K562 (cell line): Measurements from ENCODE around the gene MOG. TPM values are rescaled to one million over a fixed set of nuclear protein-coding genes. Genes with fewer than 3 reads are reported as not detected.

Experiments used
- ATF7 ChIP-seq: fragments of 450-650 bp; IDR thresholded peaks from 2 replicates; pipeline ENCODE4 v1.7.1; 2014; ENCODE audit warnings: mild to moderate bottlenecking, moderate library complexity
- CHD2 ChIP-seq: IDR thresholded peaks from 2 replicates; pipeline ENCODE4 v1.6.1; 2011; ENCODE audit warnings: low read depth, low read length
- GATAD2A ChIP-seq: fragments of 450-650 bp; IDR thresholded peaks from 2 replicates; pipeline ENCODE4 v1.6.1; 2017
- JUNB ChIP-seq: fragments of 450-650 bp; formaldehyde crosslinking; conservative IDR thresholded peaks from 2 replicates; pipeline ENCODE4 v1.4.0; 2020; ENCODE audit warnings: mild to moderate bottlenecking
- MXI1 ChIP-seq: IDR thresholded peaks from 2 replicates; pipeline ENCODE4 v1.6.1; 2011; ENCODE audit warnings: low read depth, mild to moderate bottlenecking, improper control_type of control experiment, low read length
- MYBL2 ChIP-seq, 2 experiments: fragments of 450-650 bp in 1 of 2; sonication (generic) in 1 of 2; formaldehyde crosslinking in 1 of 2; IDR thresholded peaks; 2 replicates each; pipeline versions ENCODE4 v1.6.1 to v1.8.1; 2017 to 2022; ENCODE audit warnings: borderline replicate concordance in 1 of 2, inconsistent platforms in 1 of 2, low read depth in 1 of 2, mild to moderate bottlenecking in 1 of 2, missing genetic modification reagents in 1 of 2, moderate library complexity in 1 of 2
- NR2C2 ChIP-seq, 2 experiments: fragments of 200-800 bp in 1 of 2; sonication (Bioruptor generic) in 1 of 2; sonication (generic) in 1 of 2; formaldehyde crosslinking in 1 of 2; IDR thresholded peaks; 2 replicates each; pipeline versions ENCODE4 v1.6.1 to v1.8.0; 2016 to 2022; ENCODE audit warnings: mild to moderate bottlenecking in 1 of 2, missing compliant biosample characterization in 1 of 2, missing genetic modification characterization in 1 of 2, missing genetic modification reagents in 1 of 2
- POLR2AphosphoS5 ChIP-seq: IDR thresholded peaks from 2 replicates; pipeline ENCODE4 v1.6.1; 2011; ENCODE audit warnings: mild to moderate bottlenecking, low read depth, low read length, moderate library complexity; ENCODE audit not compliant: control insufficient read depth, insufficient read depth
- POU5F1 ChIP-seq: fragments of 150-350 bp; IDR thresholded peaks from 2 replicates; pipeline ENCODE4 v1.6.1; 2014; ENCODE audit warnings: borderline replicate concordance, low read length, low read depth, mild to moderate bottlenecking; ENCODE audit not compliant: partially characterized antibody
- RAD21 ChIP-seq, 2 experiments: fragments of 250-450 bp in 1 of 2; fragments of 450-650 bp in 1 of 2; sonication (Bioruptor Pico) in 1 of 2; formaldehyde crosslinking in 1 of 2; IDR thresholded peaks in 1 of 2; conservative IDR thresholded peaks in 1 of 2; 2 replicates each; pipeline versions ENCODE4 v1.4.0 to v1.8.0; 2020 to 2022; ENCODE audit warnings: mild to moderate bottlenecking in 2 of 2, moderate library complexity in 1 of 2
- RBBP5 ChIP-seq: fragments of 200-600 bp; sonication (generic); IDR thresholded peaks from 2 replicates; pipeline ENCODE4 v1.6.1; 2012; ENCODE audit warnings: borderline replicate concordance, mild to moderate bottlenecking, low read length, control low read depth, inconsistent platforms; ENCODE audit not compliant: insufficient read depth, poor library complexity, severe bottlenecking
- RCOR1 ChIP-seq, 2 experiments: IDR thresholded peaks; 2 replicates each; pipeline ENCODE4 v1.6.1; 2012; ENCODE audit warnings: low read depth in 2 of 2, low read length in 2 of 2, borderline replicate concordance in 1 of 2, improper control_type of control experiment in 1 of 2
- STAG1 ChIP-seq: sonication (generic); formaldehyde crosslinking; IDR thresholded peaks from 2 replicates; pipeline ENCODE4 v1.5.0; 2020; ENCODE audit warnings: missing genetic modification reagents, borderline replicate concordance
- THRB ChIP-seq: fragments of 450-650 bp; formaldehyde crosslinking; conservative IDR thresholded peaks from 2 replicates; pipeline ENCODE4 v1.4.0; 2022; ENCODE audit warnings: mild to moderate bottlenecking, missing genetic modification characterization
- ZEB2 ChIP-seq: fragments of 450-650 bp; IDR thresholded peaks from 2 replicates; pipeline ENCODE4 v1.6.1; 2016
- ZNF316 ChIP-seq: fragments of 450-650 bp; IDR thresholded peaks from 2 replicates; pipeline ENCODE4 v1.6.1; 2016
- ZNF41 ChIP-seq: fragments of 250-450 bp; sonication (Bioruptor Pico); conservative IDR thresholded peaks from 2 replicates; pipeline ENCODE4 v1.4.0; 2020; ENCODE audit warnings: mild to moderate bottlenecking
- polyA plus RNA-seq, 8 experiments: library from polyadenylated mRNA; depleted of rRNA in 4 of 8; stranded (reverse) in 5 of 8; unstranded in 3 of 8; fragments of >200 nt; fragmentation: Nextera tagmentation in 2 of 8; fragmentation: Illumina TruSeq in 1 of 8; extraction: Ambion mirVana in 2 of 8; extraction: Trizol in 1 of 8; gene quantifications; 2 replicates each; pipeline versions ENCODE4 v1.2.1 to v1.2.3, GENCODE V29; 2011 to 2014; ENCODE audit warnings: inconsistent platforms in 1 of 8, missing spikeins in 1 of 8
- total RNA-seq, 7 experiments: library from RNA; depleted of rRNA in 6 of 7; stranded (reverse); fragments of >200 nt in 6 of 7; fragmentation: Illumina TruSeq in 2 of 7; extraction: Trizol in 2 of 7; gene quantifications; 2 replicates each; pipeline versions ENCODE4 v1.2.1 to v1.2.3, GENCODE V29; 2011 to 2021; ENCODE audit warnings: low replicate concordance in 1 of 7
- TF ChIP-seq, protein P1 (sequence below): fragments of 450-650 bp; IDR thresholded peaks from 2 replicates; pipeline ENCODE4 v1.6.1; 2016; ENCODE audit warnings: borderline replicate concordance
- TF ChIP-seq, protein P2 (sequence below): fragments of 250-450 bp; sonication (Bioruptor Pico); IDR thresholded peaks from 2 replicates; pipeline ENCODE4 v1.8.0; 2022; ENCODE audit warnings: moderate library complexity, mild to moderate bottlenecking, inconsistent platforms
- TF ChIP-seq, protein P3 (sequence below): fragments of 200-400 bp; formaldehyde crosslinking; IDR thresholded peaks from 2 replicates; pipeline ENCODE4 v1.6.1; 2017; ENCODE audit warnings: mild to moderate bottlenecking, low read depth, low read length, moderate library complexity

The MOG gene
- total and polyA plus RNA-seq, 9 of the 15 experiments (the other 6 are each of a cell fraction or from before 2014, with no cell fraction given): not detected

GRCh38 chr6:29628419-29629281 lies 28.2 kb upstream of the MOG start (continued):
- TF ChIP-seq NR2C2 (CRISPR knock-in tag; IDR thresholded peaks at IDR 0.05) (0 out of 2 replicates have a peak, but pooled peaks have one; percentile 46), NR2C2 (tag; IDR thresholded peaks at IDR 0.05) (no peak), POLR2AphosphoS5 (peak; percentile 21; the same call in 1 of the 2 replicates), RCOR1 (IDR thresholded peaks at IDR 0.05; ENCODE audit: borderline replicate concordance in 1 of 2, low read depth in 2 of 2, low read length in 2 of 2) (peak in 1 of 2 experiments; percentile 28; a peak in 1 of 4 replicates), GATAD2A (peak; percentile 78; the same call in 1 of the 2 replicates), RBBP5 (peak; percentile 55), ZNF316 (peak; percentile 46), STAG1 (CRISPR knock-in tag) (peak; percentile 19; the same call in 1 of the 2 replicates), MXI1 (peak; percentile 57; the same call in 1 of the 2 replicates), MYBL2 (IDR thresholded peaks at IDR 0.05; ENCODE audit: low read depth) (peak; percentile 22; the same call in 1 of the 2 replicates), MYBL2 (CRISPR knock-in tag; IDR thresholded peaks at IDR 0.05; ENCODE audit: borderline replicate concordance) (no peak), JUNB (no peak), POU5F1 (no peak), THRB (CRISPR knock-in tag) (peak; percentile 96), ZEB2 (peak; percentile 52), ATF7 (peak; percentile 59), CHD2 (no peak), RAD21 (CRISPR knock-in tag; conservative IDR thresholded peaks at IDR 0.05 in 1 of 2, IDR thresholded peaks at IDR 0.05 in 1 of 2) (peak; percentile 38 to 61), ZNF41 (no peak)
- TF ChIP-seq, protein P1, sequence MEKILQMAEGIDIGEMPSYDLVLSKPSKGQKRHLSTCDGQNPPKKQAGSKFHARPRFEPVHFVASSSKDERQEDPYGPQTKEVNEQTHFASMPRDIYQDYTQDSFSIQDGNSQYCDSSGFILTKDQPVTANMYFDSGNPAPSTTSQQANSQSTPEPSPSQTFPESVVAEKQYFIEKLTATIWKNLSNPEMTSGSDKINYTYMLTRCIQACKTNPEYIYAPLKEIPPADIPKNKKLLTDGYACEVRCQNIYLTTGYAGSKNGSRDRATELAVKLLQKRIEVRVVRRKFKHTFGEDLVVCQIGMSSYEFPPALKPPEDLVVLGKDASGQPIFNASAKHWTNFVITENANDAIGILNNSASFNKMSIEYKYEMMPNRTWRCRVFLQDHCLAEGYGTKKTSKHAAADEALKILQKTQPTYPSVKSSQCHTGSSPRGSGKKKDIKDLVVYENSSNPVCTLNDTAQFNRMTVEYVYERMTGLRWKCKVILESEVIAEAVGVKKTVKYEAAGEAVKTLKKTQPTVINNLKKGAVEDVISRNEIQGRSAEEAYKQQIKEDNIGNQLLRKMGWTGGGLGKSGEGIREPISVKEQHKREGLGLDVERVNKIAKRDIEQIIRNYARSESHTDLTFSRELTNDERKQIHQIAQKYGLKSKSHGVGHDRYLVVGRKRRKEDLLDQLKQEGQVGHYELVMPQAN: peak; percentile 61
- TF ChIP-seq, protein P2, sequence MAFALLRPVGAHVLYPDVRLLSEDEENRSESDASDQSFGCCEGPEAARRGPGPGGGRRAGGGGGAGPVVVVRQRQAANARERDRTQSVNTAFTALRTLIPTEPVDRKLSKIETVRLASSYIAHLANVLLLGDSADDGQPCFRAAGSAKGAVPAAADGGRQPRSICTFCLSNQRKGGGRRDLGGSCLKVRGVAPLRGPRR (CRISPR knock-in tag): no peak
- TF ChIP-seq, protein P3, sequence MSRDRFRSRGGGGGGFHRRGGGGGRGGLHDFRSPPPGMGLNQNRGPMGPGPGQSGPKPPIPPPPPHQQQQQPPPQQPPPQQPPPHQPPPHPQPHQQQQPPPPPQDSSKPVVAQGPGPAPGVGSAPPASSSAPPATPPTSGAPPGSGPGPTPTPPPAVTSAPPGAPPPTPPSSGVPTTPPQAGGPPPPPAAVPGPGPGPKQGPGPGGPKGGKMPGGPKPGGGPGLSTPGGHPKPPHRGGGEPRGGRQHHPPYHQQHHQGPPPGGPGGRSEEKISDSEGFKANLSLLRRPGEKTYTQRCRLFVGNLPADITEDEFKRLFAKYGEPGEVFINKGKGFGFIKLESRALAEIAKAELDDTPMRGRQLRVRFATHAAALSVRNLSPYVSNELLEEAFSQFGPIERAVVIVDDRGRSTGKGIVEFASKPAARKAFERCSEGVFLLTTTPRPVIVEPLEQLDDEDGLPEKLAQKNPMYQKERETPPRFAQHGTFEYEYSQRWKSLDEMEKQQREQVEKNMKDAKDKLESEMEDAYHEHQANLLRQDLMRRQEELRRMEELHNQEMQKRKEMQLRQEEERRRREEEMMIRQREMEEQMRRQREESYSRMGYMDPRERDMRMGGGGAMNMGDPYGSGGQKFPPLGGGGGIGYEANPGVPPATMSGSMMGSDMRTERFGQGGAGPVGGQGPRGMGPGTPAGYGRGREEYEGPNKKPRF: no peak
